ENCODE data around the gene NUDT1. TPM values are rescaled to one million over a fixed set of nuclear protein-coding genes. Genes with fewer than 3 reads are reported as not detected.

Gene NUDT1
- total RNA-seq, 3 donors from 2014 or later (not counting 1 experiment from before 2014, with no cell fraction given): 17.9 to 19.2 (median 18.2) TPM

DNA sequence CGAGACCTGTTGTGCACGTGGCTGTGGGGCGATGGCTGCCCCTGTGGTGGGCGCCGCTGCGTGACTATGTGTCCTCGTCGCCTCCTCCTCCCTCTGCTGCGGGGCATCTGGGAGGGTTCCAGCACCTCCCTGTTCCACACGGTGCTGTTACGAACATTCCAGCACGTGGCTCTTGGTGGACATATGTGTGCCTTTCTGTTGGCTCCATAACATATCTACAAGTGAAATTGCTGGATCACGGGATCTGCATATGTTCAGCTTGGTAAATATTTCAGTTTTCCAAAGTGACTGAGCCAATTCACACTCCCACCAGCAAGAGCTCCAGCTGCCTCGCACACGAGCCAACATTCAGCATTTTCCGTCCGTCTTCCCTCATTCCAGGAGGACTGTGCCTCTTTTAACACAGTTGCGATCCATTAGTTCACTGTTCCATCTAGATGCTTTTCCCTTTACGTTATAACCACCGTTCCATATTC, 47.1 kb downstream of the NUDT1 start:
- ATAC-seq (no peak), DNase-seq (no peak)
- intact Hi-C loops (cut with micrococcal nuclease): no loop called here
- 94% methylated on average over 20 of the region's 20 CpGs for whole genome bisulfite sequencing (ENCODE audit: insufficient coverage)
- H3K4me1 Mint-ChIP-seq: peaks cover 4 to 5% of the 10 kb centered on the region in 2 donors
- no peaks in the 10 kb centered on the region for H3K36me3 ChIP-seq (ENCODE audit: control insufficient read depth, insufficient read depth, low read length)
- H3K36me3 Mint-ChIP-seq: no peaks in the 10 kb centered on the region
- TF ChIP-seq, protein P1, sequence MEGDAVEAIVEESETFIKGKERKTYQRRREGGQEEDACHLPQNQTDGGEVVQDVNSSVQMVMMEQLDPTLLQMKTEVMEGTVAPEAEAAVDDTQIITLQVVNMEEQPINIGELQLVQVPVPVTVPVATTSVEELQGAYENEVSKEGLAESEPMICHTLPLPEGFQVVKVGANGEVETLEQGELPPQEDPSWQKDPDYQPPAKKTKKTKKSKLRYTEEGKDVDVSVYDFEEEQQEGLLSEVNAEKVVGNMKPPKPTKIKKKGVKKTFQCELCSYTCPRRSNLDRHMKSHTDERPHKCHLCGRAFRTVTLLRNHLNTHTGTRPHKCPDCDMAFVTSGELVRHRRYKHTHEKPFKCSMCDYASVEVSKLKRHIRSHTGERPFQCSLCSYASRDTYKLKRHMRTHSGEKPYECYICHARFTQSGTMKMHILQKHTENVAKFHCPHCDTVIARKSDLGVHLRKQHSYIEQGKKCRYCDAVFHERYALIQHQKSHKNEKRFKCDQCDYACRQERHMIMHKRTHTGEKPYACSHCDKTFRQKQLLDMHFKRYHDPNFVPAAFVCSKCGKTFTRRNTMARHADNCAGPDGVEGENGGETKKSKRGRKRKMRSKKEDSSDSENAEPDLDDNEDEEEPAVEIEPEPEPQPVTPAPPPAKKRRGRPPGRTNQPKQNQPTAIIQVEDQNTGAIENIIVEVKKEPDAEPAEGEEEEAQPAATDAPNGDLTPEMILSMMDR (IDR thresholded peaks at IDR 0.05): no peak
- no peak overlapping the region for H3K4me3 Mint-ChIP-seq
- H3K27ac Mint-ChIP-seq: no peak overlapping the region
- peak overlapping the region; percentile 38 for H3K27ac ChIP-seq (ENCODE audit: low read length)
- H3K27me3 ChIP-seq (ENCODE audit: control insufficient read depth, insufficient read depth, low read length): no peaks in the 10 kb centered on the region
- H3K27me3 Mint-ChIP-seq (ENCODE audit: low read depth in 2 of 2): no peaks in the 10 kb centered on the region
- H3K4me3 ChIP-seq (ENCODE audit: low read length): no peak overlapping the region
- H3K9me3 Mint-ChIP-seq: no peaks in the 10 kb centered on the region
- H3K9me3 ChIP-seq (ENCODE audit: control insufficient read depth, insufficient read depth, low read length): no peaks in the 10 kb centered on the region
- H3K4me1 ChIP-seq (ENCODE audit: control insufficient read depth, insufficient read depth, low read length): no peaks in the 10 kb centered on the region

DNA sequence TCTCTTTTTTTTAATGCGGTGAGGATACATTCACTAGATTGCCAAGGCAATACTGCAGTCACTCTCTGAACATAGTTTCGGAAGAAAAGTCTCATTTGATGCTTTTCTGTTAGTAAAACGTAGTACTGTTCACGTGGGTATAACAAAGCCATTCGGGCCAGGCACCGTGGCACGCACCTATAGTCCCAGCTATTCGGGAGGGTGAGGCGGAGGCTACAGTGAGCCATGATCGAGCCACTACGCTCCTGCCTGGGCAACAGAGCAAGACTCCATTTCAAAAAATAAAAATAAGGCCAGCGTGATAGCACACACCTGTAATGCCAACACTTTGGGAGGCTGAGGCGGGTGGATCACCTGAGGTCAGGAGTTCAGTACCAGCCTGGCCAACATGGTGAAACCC, 47.6 kb downstream of the NUDT1 start:
- Mint-ChIP-seq H3K9me3 (no peaks in the 10 kb centered on the region), H3K4me1 (peaks cover 4 to 5% of the 10 kb centered on the region in 2 donors), H3K4me3 (no peak overlapping the region), H3K27me3 (ENCODE audit: low read depth in 2 of 2) (no peaks in the 10 kb centered on the region), H3K27ac (no peak overlapping the region), H3K36me3 (no peaks in the 10 kb centered on the region)
- WGBS (ENCODE audit: insufficient coverage): 96% methylated on average over 13 of the region's 13 CpGs
- TF ChIP-seq, protein P1 (IDR thresholded peaks at IDR 0.05): no peak
- H3K4me3 ChIP-seq (ENCODE audit: low read length): no peak overlapping the region
- DNase-seq (no peak), ATAC-seq (no peak)
- no peaks in the 10 kb centered on the region for H3K27me3 ChIP-seq (ENCODE audit: control insufficient read depth, insufficient read depth, low read length)
- intact Hi-C loops (cut with micrococcal nuclease): no loop called here
- H3K9me3 ChIP-seq (ENCODE audit: control insufficient read depth, insufficient read depth, low read length): no peaks in the 10 kb centered on the region
- H3K27ac ChIP-seq (ENCODE audit: low read length): no peak overlapping the region
- no peaks in the 10 kb centered on the region for H3K4me1 ChIP-seq (ENCODE audit: control insufficient read depth, insufficient read depth, low read length)
- no peaks in the 10 kb centered on the region for H3K36me3 ChIP-seq (ENCODE audit: control insufficient read depth, insufficient read depth, low read length)

DNA sequence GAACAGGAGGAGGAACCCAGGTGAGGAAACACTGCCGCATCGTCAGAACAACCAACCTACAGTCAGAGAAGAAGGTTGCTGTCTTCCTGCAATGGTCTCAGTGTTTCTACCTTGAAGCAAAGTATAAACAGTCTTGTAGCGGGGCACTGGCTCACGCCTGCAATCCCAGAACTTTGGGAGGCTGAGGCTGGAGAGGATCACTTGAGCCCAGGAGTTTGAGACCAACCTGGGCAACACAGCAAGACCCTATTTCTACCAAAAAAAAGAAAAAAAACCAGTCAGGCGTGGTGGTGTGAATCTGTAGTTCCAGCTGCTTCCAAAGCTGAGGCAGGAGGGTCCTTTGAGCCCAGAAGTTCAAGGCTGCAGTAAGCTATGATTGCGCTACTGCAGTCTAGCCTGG, 48.9 kb downstream of the NUDT1 start:
- Histone ChIP-seq H3K9me3 (ENCODE audit: control insufficient read depth, insufficient read depth, low read length) (no peaks in the 10 kb centered on the region), H3K27ac (ENCODE audit: low read length) (no peak overlapping the region), H3K4me3 (ENCODE audit: low read length) (no peak overlapping the region), H3K27me3 (ENCODE audit: control insufficient read depth, insufficient read depth, low read length) (no peaks in the 10 kb centered on the region), H3K36me3 (ENCODE audit: control insufficient read depth, insufficient read depth, low read length) (no peaks in the 10 kb centered on the region), H3K4me1 (ENCODE audit: control insufficient read depth, insufficient read depth, low read length) (no peaks in the 10 kb centered on the region)
- DNase-seq (no peak), ATAC-seq (no peak)
- Mint-ChIP-seq H3K4me1 (peaks cover 4 to 5% of the 10 kb centered on the region in 2 donors), H3K36me3 (no peaks in the 10 kb centered on the region), H3K9me3 (no peaks in the 10 kb centered on the region), H3K27ac (no peak overlapping the region), H3K27me3 (ENCODE audit: low read depth in 2 of 2) (no peaks in the 10 kb centered on the region), H3K4me3 (no peak overlapping the region)
- WGBS (ENCODE audit: insufficient coverage): 95% methylated on average over 6 of the region's 6 CpGs
- TF ChIP-seq, protein P1 (IDR thresholded peaks at IDR 0.05): no peak
- intact Hi-C loops (cut with micrococcal nuclease): no loop called here

DNA sequence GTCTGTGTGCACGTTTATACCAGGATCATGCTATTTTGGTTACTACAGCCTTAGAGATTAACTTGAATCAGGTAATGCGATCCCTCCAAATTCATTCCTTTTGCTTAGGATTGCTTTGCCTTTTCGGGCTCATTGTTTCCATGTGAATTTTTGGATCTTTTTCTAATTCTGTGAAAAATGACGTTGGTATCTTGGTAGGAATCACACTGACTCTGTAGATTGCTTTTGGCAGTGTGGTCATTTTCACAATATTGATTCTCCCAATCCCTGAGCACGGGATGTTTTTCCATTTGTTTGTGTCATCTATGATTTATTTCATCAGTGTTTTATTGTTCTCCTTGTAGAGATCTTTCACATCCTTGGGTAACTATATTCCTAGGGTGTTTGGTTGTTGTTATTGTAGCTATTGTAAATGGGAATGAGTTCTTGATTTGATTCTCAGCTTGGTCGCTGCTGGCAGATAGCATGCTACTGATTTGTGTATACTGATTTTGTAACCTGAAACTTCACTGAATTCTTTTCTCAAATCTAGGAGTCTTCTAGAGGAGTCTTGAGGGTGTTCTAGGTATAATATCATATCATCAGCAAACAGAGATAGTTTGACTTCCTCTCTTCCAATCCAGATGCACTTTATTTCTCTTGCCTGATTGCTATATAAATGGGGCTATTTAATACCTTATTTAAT, 54.1 kb downstream of the NUDT1 start:
- Histone ChIP-seq H3K4me3 (ENCODE audit: low read length) (no peak overlapping the region), H3K27me3 (ENCODE audit: control insufficient read depth, insufficient read depth, low read length) (no peaks in the 10 kb centered on the region), H3K9me3 (ENCODE audit: control insufficient read depth, insufficient read depth, low read length) (no peaks in the 10 kb centered on the region), H3K36me3 (ENCODE audit: control insufficient read depth, insufficient read depth, low read length) (no peaks in the 10 kb centered on the region), H3K4me1 (ENCODE audit: control insufficient read depth, insufficient read depth, low read length) (peaks cover 16% of the 10 kb centered on the region), H3K27ac (ENCODE audit: low read length) (no peak overlapping the region)
- DNase-seq: no peak
- Mint-ChIP-seq H3K4me3 (no peak overlapping the region), H3K36me3 (no peaks in the 10 kb centered on the region), H3K27me3 (ENCODE audit: low read depth in 2 of 2) (no peaks in the 10 kb centered on the region), H3K27ac (no peak overlapping the region), H3K9me3 (no peaks in the 10 kb centered on the region), H3K4me1 (peaks cover 22 to 28% of the 10 kb centered on the region in 2 donors)
- TF ChIP-seq, protein P1 (IDR thresholded peaks at IDR 0.05): no peak
- 83% methylated on average over 5 of the region's 6 CpGs for WGBS (ENCODE audit: insufficient coverage)
- intact Hi-C loops (cut with micrococcal nuclease): no loop called here
- no peak for ATAC-seq

Data from natural killer cell (primary cell).